HepG2 (cell line): ENCODE measurements around the gene ETV2. TPM values are rescaled to one million over a fixed set of nuclear protein-coding genes. Genes with fewer than 3 reads are reported as not detected.
A peak's percentile ranks its signal among the peaks of the same experiment; 100 is the strongest.

Experiments used
- CEBPB ChIP-seq: IDR thresholded peaks from 2 replicates; pipeline ENCODE4 v1.6.1; 2011; ENCODE audit warnings: low read depth, low read length, improper control_type of control experiment, borderline replicate concordance
- DNMT1 ChIP-seq: sonication (generic); formaldehyde crosslinking; IDR thresholded peaks from 2 replicates; pipeline ENCODE4 v1.5.1; 2020; ENCODE audit warnings: mild to moderate bottlenecking, missing genetic modification reagents
- ELF3 ChIP-seq: IDR thresholded peaks from 2 replicates; pipeline ENCODE4 v1.6.1; 2016; ENCODE audit warnings: missing genetic modification reagents, missing compliant biosample characterization
- FOXP4 ChIP-seq: sonication (generic); formaldehyde crosslinking; IDR thresholded peaks from 2 replicates; pipeline ENCODE4 v1.4.0; 2020; ENCODE audit warnings: missing genetic modification reagents
- JUNB ChIP-seq: sonication (generic); formaldehyde crosslinking; IDR thresholded peaks from 2 replicates; pipeline ENCODE4 v1.8.0; 2022; ENCODE audit warnings: missing genetic modification reagents, mild to moderate bottlenecking, borderline replicate concordance
- KDM1A ChIP-seq: IDR thresholded peaks from 2 replicates; pipeline ENCODE4 v1.6.1; 2016; ENCODE audit warnings: missing compliant biosample characterization
- MLLT10 ChIP-seq: sonication (generic); formaldehyde crosslinking; IDR thresholded peaks from 2 replicates; pipeline ENCODE4 v1.4.0; 2020; ENCODE audit warnings: missing genetic modification reagents
- PAXIP1 ChIP-seq: sonication (generic); formaldehyde crosslinking; conservative IDR thresholded peaks from 2 replicates; pipeline ENCODE4 v1.4.0; 2020; ENCODE audit warnings: mild to moderate bottlenecking, missing genetic modification reagents, moderate library complexity
- RBM22 ChIP-seq: fragments of 200-400 bp; formaldehyde crosslinking; optimal IDR thresholded peaks from 2 replicates; pipeline ENCODE3; 2017; ENCODE audit warnings: mild to moderate bottlenecking, low read length, moderate library complexity
- RCOR2 ChIP-seq: IDR thresholded peaks from 2 replicates; pipeline ENCODE4 v1.6.1; 2016; ENCODE audit warnings: missing biosample characterization, missing genetic modification reagents
- SALL2 ChIP-seq: sonication (generic); formaldehyde crosslinking; IDR thresholded peaks from 2 replicates; pipeline ENCODE4 v1.8.1; 2023; ENCODE audit warnings: mild to moderate bottlenecking, missing genetic modification reagents, inconsistent platforms
- ZFP1 ChIP-seq: IDR thresholded peaks from 2 replicates; pipeline ENCODE4 v1.6.1; 2016
- ZFX ChIP-seq: sonication (generic); formaldehyde crosslinking; IDR thresholded peaks from 2 replicates; pipeline ENCODE4 v1.4.0; 2020; ENCODE audit warnings: mild to moderate bottlenecking, low read depth, missing genetic modification reagents, moderate library complexity
- ZMYM3 ChIP-seq: sonication (generic); formaldehyde crosslinking; IDR thresholded peaks from 2 replicates; pipeline ENCODE4 v1.5.1; 2020; ENCODE audit warnings: mild to moderate bottlenecking, missing genetic modification reagents
- ZNF432 ChIP-seq: sonication (generic); formaldehyde crosslinking; IDR thresholded peaks from 2 replicates; pipeline ENCODE4 v1.5.0; 2020; ENCODE audit warnings: missing genetic modification reagents, mild to moderate bottlenecking, borderline replicate concordance
- ZNF468 ChIP-seq: sonication (generic); formaldehyde crosslinking; IDR thresholded peaks from 2 replicates; pipeline ENCODE4 v1.8.0; 2022; ENCODE audit warnings: mild to moderate bottlenecking, moderate library complexity, missing genetic modification reagents
- polyA plus RNA-seq, 8 experiments: library from polyadenylated mRNA; depleted of rRNA in 3 of 8; stranded (reverse) in 7 of 8; unstranded in 1 of 8; fragments of >200 nt; fragmentation: Illumina TruSeq in 4 of 8; extraction: Trizol in 4 of 8; gene quantifications; 2 replicates each; pipeline versions ENCODE4 v1.2.1 to v1.2.3, GENCODE V29; 2011 to 2016; ENCODE audit warnings: low read depth in 4 of 8, missing spikeins in 1 of 8, mixed read lengths in 1 of 8; ENCODE audit not compliant: insufficient read depth in 1 of 8
- total RNA-seq, 5 experiments: library from RNA; depleted of rRNA; stranded (reverse); fragments of >200 nt; fragmentation: Illumina TruSeq; extraction: Trizol; gene quantifications; 2 replicates each; pipeline ENCODE4 v1.2.3, GENCODE V29; 2016; ENCODE audit warnings: low read depth in 1 of 5
- TF ChIP-seq, protein P1 (sequence below): sonication (generic); formaldehyde crosslinking; IDR thresholded peaks from 2 replicates; pipeline ENCODE4 v1.9.0; 2021; ENCODE audit warnings: missing genetic modification reagents, mild to moderate bottlenecking, borderline replicate concordance

Gene ETV2
- total and polyA plus RNA-seq, 2 of the 13 experiments (the other 11 are each of a cell fraction or from before 2014, with no cell fraction given), result 0.07 to 0.20 TPM

GRCh38 chr19:35645680-35646511 is 4.4 kb downstream of the ETV2 start (continued):
- TF ChIP-seq ZNF468, result no peak
- no peak for TF ChIP-seq ZFP1 (CRISPR knock-in tag)
- peak; percentile 50; the same call in 1 of the 2 replicates for TF ChIP-seq CEBPB
- no peak for TF ChIP-seq ZNF432 (CRISPR knock-in tag)
- TF ChIP-seq RBM22, result no peak
- TF ChIP-seq ZMYM3 (CRISPR knock-in tag), result peak; percentile 83
- no peak for TF ChIP-seq JUNB (CRISPR knock-in tag)
- TF ChIP-seq KDM1A (CRISPR knock-in tag), result peak; percentile 34; the same call in 1 of the 2 replicates
- no peak for TF ChIP-seq SALL2 (CRISPR knock-in tag)
- TF ChIP-seq, protein P1, sequence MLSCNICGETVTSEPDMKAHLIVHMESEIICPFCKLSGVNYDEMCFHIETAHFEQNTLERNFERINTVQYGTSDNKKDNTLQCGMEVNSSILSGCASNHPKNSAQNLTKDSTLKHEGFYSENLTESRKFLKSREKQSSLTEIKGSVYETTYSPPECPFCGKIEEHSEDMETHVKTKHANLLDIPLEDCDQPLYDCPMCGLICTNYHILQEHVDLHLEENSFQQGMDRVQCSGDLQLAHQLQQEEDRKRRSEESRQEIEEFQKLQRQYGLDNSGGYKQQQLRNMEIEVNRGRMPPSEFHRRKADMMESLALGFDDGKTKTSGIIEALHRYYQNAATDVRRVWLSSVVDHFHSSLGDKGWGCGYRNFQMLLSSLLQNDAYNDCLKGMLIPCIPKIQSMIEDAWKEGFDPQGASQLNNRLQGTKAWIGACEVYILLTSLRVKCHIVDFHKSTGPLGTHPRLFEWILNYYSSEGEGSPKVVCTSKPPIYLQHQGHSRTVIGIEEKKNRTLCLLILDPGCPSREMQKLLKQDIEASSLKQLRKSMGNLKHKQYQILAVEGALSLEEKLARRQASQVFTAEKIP (CRISPR knock-in tag), result no peak
- TF ChIP-seq MLLT10 (CRISPR knock-in tag), result no peak
- 0 out of 2 replicates have a peak, but pooled peaks have one; percentile 32 for TF ChIP-seq PAXIP1
- TF ChIP-seq ELF3 (CRISPR knock-in tag), result no peak
- TF ChIP-seq ZFX (CRISPR knock-in tag), result no peak
- TF ChIP-seq RCOR2 (CRISPR knock-in tag), result peak; percentile 28; the same call in 1 of the 2 replicates
- peak; percentile 14; the same call in 1 of the 2 replicates for TF ChIP-seq FOXP4
- TF ChIP-seq DNMT1 (CRISPR knock-in tag), result no peak
- TF ChIP-seq, all 625 proteins: peak for 14
